ENCODE data around the gene C4orf50. TPM values are rescaled to one million over a fixed set of nuclear protein-coding genes. Genes with fewer than 3 reads are reported as not detected.

C4orf50 gene
- polyA plus RNA-seq, 3 donors: not detected

GRCh38 chr4:6011686-6012085 lies 6.5 kb downstream of the C4orf50 start:
- H3K36me3 Mint-ChIP-seq: no peaks in the 10 kb centered on the region
- intact Hi-C loops (cut with micrococcal nuclease): no loop called here

GRCh38 chr4:6011271-6011671 lies 7.0 kb downstream of the C4orf50 start:
- H3K36me3 Mint-ChIP-seq: no peaks in the 10 kb centered on the region
- no peak overlapping the region for H3K4me3 ChIP-seq (replicated peaks in 1 of 3; ENCODE audit: low read depth in 2 of 3, low read length in 3 of 3)
- 12% methylated on average over 8 of the region's 12 CpGs for WGBS (ENCODE audit: insufficient coverage)

More at GRCh38 chr4:6011686-6012085, 6.5 kb downstream of the C4orf50 start:
- no peaks in the 10 kb centered on the region for H3K4me1 Mint-ChIP-seq
- Histone ChIP-seq H3K36me3 (replicated peaks in 1 of 2; ENCODE audit: control insufficient read depth in 1 of 2, insufficient read depth in 2 of 2, low read length in 2 of 2) (no peaks in the 10 kb centered on the region), H3K79me2 (ENCODE audit: insufficient read depth, low read length) (no peaks in the 10 kb centered on the region), H3K27me3 (ENCODE audit: control insufficient read depth in 2 of 2, insufficient read depth in 2 of 2, low read length in 2 of 2) (peaks cover 0 to 4% of the 10 kb centered on the region in 2 donors), H3K27ac (ENCODE audit: low read depth in 1 of 2, low read length in 2 of 2) (no peak overlapping the region), H3K9ac (ENCODE audit: insufficient read depth, low read length, poor library complexity, severe bottlenecking) (no peak overlapping the region), H3K4me1 (ENCODE audit: control insufficient read depth in 1 of 2, insufficient read depth in 2 of 2, low read length in 2 of 2) (no peaks in the 10 kb centered on the region), H3K9me3 (replicated peaks in 1 of 2; ENCODE audit: control insufficient read depth in 1 of 2, insufficient read depth in 1 of 2, low read length in 2 of 2) (no peaks in the 10 kb centered on the region), H3K4me3 (replicated peaks in 1 of 3; ENCODE audit: low read depth in 2 of 3, low read length in 3 of 3) (no peak overlapping the region), H3K4me2 (replicated peaks; ENCODE audit: extremely low read depth, low read length, poor library complexity, severe bottlenecking) (no peak overlapping the region), H2AFZ (ENCODE audit: insufficient read depth, low read depth, low read length, poor library complexity, severe bottlenecking) (no peak overlapping the region), H4K20me1 (ENCODE audit: insufficient read depth, low read length) (no peaks in the 10 kb centered on the region)
- H3K9me3 Mint-ChIP-seq: no peaks in the 10 kb centered on the region
- no peak overlapping the region for H3K27ac Mint-ChIP-seq
- WGBS (ENCODE audit: insufficient coverage): under 1% methylated on average over 8 of the region's 8 CpGs
- no peak for TF ChIP-seq CTCF (IDR thresholded peaks at IDR 0.05)
- H3K4me3 Mint-ChIP-seq: no peak overlapping the region
- DNase-seq: no peak
- H3K27me3 Mint-ChIP-seq (ENCODE audit: low read depth in 3 of 3): peaks cover 13 to 26% (median 22%) of the 10 kb centered on the region in 3 donors

More at GRCh38 chr4:6011271-6011671, 7.0 kb downstream of the C4orf50 start:
- peaks cover 0 to 4% of the 10 kb centered on the region in 2 donors for H3K27me3 ChIP-seq (ENCODE audit: control insufficient read depth in 2 of 2, insufficient read depth in 2 of 2, low read length in 2 of 2)
- no peak overlapping the region for H3K27ac ChIP-seq (ENCODE audit: low read depth in 1 of 2, low read length in 2 of 2)
- no peak overlapping the region for H3K4me2 ChIP-seq (replicated peaks; ENCODE audit: extremely low read depth, low read length, poor library complexity, severe bottlenecking)
- intact Hi-C loops (cut with micrococcal nuclease): no loop called here
- Mint-ChIP-seq H3K4me1 (no peaks in the 10 kb centered on the region), H3K27ac (peak overlapping the region in 1 of 7 donors; percentile 8), H3K27me3 (ENCODE audit: low read depth in 3 of 3) (peaks cover 13 to 26% (median 22%) of the 10 kb centered on the region in 3 donors), H3K9me3 (no peaks in the 10 kb centered on the region), H3K4me3 (peak overlapping the region in 1 of 2 donors; percentile 54)
- no peak for DNase-seq
- H3K9me3 ChIP-seq (replicated peaks in 1 of 2; ENCODE audit: control insufficient read depth in 1 of 2, insufficient read depth in 1 of 2, low read length in 2 of 2): no peaks in the 10 kb centered on the region
- no peak for TF ChIP-seq CTCF (IDR thresholded peaks at IDR 0.05)
- no peak overlapping the region for H2AFZ ChIP-seq (ENCODE audit: insufficient read depth, low read depth, low read length, poor library complexity, severe bottlenecking)
- no peaks in the 10 kb centered on the region for H3K79me2 ChIP-seq (ENCODE audit: insufficient read depth, low read length)
- H3K9ac ChIP-seq (ENCODE audit: insufficient read depth, low read length, poor library complexity, severe bottlenecking): no peak overlapping the region
- no peaks in the 10 kb centered on the region for H3K36me3 ChIP-seq (replicated peaks in 1 of 2; ENCODE audit: control insufficient read depth in 1 of 2, insufficient read depth in 2 of 2, low read length in 2 of 2)
- no peaks in the 10 kb centered on the region for H4K20me1 ChIP-seq (ENCODE audit: insufficient read depth, low read length)
- H3K4me1 ChIP-seq (ENCODE audit: control insufficient read depth in 1 of 2, insufficient read depth in 2 of 2, low read length in 2 of 2): no peaks in the 10 kb centered on the region
